ENCODE measurements around the gene GRHL1.

DNA sequence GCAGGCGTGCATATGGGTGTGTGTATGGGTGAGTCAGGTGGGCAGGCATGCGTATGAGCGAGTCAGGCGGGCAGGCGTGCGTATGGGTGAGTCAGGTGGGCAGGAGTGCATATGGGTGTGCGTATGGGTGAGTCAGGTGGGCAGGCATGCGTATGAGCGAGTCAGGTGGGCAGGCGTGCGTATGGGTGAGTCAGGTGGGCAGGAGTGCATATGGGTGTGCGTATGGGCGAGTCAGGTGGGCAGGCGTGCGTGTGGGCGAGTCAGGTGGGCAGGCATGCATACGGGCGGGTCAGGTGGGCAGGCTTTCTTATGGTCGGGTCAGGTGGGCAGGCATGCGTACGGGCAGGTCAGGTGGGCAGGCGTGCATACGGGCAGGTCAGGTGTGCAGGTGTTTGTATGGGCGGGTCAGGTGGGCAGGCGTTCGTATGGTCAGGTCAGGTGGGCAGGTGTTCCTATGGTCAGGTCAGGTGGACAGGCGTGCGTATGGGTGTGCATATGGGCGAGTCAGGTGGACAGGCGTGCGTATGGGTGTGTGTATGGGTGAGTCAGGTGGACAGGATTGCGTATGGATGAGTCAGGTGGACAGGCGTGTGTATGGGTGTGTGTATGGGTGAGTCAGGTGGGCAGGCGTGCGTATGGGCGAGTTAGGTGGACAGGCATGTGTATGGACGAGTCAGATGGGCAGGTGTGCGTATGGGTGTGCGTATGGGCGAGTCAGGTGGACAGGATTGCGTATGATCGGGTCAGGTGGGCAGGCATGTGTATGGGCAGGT is 63.1 kb downstream of the GRHL1 start:
- TF ChIP-seq, protein P1, sequence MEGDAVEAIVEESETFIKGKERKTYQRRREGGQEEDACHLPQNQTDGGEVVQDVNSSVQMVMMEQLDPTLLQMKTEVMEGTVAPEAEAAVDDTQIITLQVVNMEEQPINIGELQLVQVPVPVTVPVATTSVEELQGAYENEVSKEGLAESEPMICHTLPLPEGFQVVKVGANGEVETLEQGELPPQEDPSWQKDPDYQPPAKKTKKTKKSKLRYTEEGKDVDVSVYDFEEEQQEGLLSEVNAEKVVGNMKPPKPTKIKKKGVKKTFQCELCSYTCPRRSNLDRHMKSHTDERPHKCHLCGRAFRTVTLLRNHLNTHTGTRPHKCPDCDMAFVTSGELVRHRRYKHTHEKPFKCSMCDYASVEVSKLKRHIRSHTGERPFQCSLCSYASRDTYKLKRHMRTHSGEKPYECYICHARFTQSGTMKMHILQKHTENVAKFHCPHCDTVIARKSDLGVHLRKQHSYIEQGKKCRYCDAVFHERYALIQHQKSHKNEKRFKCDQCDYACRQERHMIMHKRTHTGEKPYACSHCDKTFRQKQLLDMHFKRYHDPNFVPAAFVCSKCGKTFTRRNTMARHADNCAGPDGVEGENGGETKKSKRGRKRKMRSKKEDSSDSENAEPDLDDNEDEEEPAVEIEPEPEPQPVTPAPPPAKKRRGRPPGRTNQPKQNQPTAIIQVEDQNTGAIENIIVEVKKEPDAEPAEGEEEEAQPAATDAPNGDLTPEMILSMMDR (IDR thresholded peaks at IDR 0.05) = no peak
- no peak for TF ChIP-seq POLR2A (IDR thresholded peaks at IDR 0.05)
